Neural progenitor cell (in vitro differentiated cells): ENCODE data around the gene USP48. TPM values are rescaled to one million over a fixed set of nuclear protein-coding genes. Genes with fewer than 3 reads are reported as not detected.

Experiments used
- DNase-seq: peaks from one replicate; pipeline ENCODE4 v3.0.0-alpha.2; 2016; ENCODE audit warnings: low spot score
- H2AFZ ChIP-seq: fragments of 200-600 bp; sonication (generic); replicated peaks from 2 replicates; pipeline ENCODE4 v1.6.1; 2016; ENCODE audit warnings: antibody characterized with exemption
- H3F3A ChIP-seq: fragments of 200-600 bp; sonication (generic); 2 replicates; pipeline ENCODE4 v1.6.1; 2016; ENCODE audit warnings: antibody characterized with exemption, low read depth
- H3K27ac ChIP-seq: fragments of 200-600 bp; sonication (generic); 2 replicates; pipeline ENCODE4 v1.5.1; 2016; ENCODE audit warnings: mild to moderate bottlenecking
- H3K27me3 ChIP-seq: fragments of 200-600 bp; sonication (generic); 2 replicates; pipeline ENCODE4 v1.6.1; 2016; ENCODE audit warnings: mild to moderate bottlenecking, moderate library complexity
- H3K36me3 ChIP-seq: fragments of 200-600 bp; sonication (generic); 2 replicates; pipeline ENCODE4 v1.5.1; 2016
- H3K4me1 ChIP-seq: fragments of 200-600 bp; sonication (generic); 2 replicates; pipeline ENCODE4 v1.6.1; 2016; ENCODE audit warnings: mixed run types
- H3K4me2 ChIP-seq: fragments of 200-600 bp; sonication (generic); 2 replicates; pipeline ENCODE4 v1.6.1; 2016
- H3K4me3 ChIP-seq: fragments of 200-600 bp; sonication (generic); 2 replicates; pipeline ENCODE4 v1.5.1; 2016
- H3K79me2 ChIP-seq: fragments of 200-600 bp; sonication (generic); 2 replicates; pipeline ENCODE4 v1.6.1; 2016; ENCODE audit warnings: low read depth
- H3K9ac ChIP-seq: fragments of 200-600 bp; sonication (generic); 2 replicates; pipeline ENCODE4 v1.6.1; 2016
- H3K9me3 ChIP-seq: fragments of 200-600 bp; sonication (generic); 2 replicates; pipeline ENCODE4 v1.5.1; 2016; ENCODE audit warnings: low read depth
- H4K20me1 ChIP-seq: fragments of 200-600 bp; sonication (generic); 2 replicates; pipeline ENCODE4 v1.6.1; 2016; ENCODE audit warnings: low read depth
- H3K27ac Mint-ChIP-seq: 3 replicates; pipeline ENCODE4 v1.8.0; 2021; ENCODE audit warnings: mixed read lengths
- H3K27me3 Mint-ChIP-seq: 2 replicates; pipeline ENCODE4 v1.8.0; 2022; ENCODE audit warnings: low read depth, mild to moderate bottlenecking, inconsistent platforms, moderate library complexity, mixed read lengths; ENCODE audit not compliant: insufficient read depth
- H3K36me3 Mint-ChIP-seq: 3 replicates; pipeline ENCODE4 v1.8.0; 2021; ENCODE audit warnings: mixed read lengths
- H3K4me1 Mint-ChIP-seq: 3 replicates; pipeline ENCODE4 v1.8.0; 2021; ENCODE audit warnings: mixed read lengths
- H3K4me3 Mint-ChIP-seq: 3 replicates; pipeline ENCODE4 v1.8.0; 2021; ENCODE audit warnings: mild to moderate bottlenecking, moderate library complexity, mixed read lengths
- H3K9me3 Mint-ChIP-seq: 3 replicates; pipeline ENCODE4 v1.8.0; 2020; ENCODE audit warnings: mixed read lengths
- EZH2 ChIP-seq: fragments of 200-600 bp; sonication (generic); IDR thresholded peaks from 2 replicates; pipeline ENCODE4 v1.6.1; 2017; ENCODE audit warnings: antibody characterized with exemption, mild to moderate bottlenecking, moderate library complexity
- EZH2phosphoT487 ChIP-seq: fragments of 200-600 bp; sonication (generic); IDR thresholded peaks from 2 replicates; pipeline ENCODE4 v1.6.1; 2017; ENCODE audit warnings: antibody characterized with exemption
- total RNA-seq: library from RNA; depleted of rRNA; stranded (reverse); fragments of >200 nt; gene quantifications from 2 replicates; pipeline ENCODE4 v1.2.3, GENCODE V29; 2015; ENCODE audit warnings: low replicate concordance
- TF ChIP-seq, protein P1 (sequence below): fragments of 200-600 bp; sonication (generic); IDR thresholded peaks from 2 replicates; pipeline ENCODE4 v1.5.1; 2017; ENCODE audit warnings: antibody characterized with exemption, mild to moderate bottlenecking

The USP48 gene
- total RNA-seq, 1 donor from 2014 or later: 50.3 TPM

DNA sequence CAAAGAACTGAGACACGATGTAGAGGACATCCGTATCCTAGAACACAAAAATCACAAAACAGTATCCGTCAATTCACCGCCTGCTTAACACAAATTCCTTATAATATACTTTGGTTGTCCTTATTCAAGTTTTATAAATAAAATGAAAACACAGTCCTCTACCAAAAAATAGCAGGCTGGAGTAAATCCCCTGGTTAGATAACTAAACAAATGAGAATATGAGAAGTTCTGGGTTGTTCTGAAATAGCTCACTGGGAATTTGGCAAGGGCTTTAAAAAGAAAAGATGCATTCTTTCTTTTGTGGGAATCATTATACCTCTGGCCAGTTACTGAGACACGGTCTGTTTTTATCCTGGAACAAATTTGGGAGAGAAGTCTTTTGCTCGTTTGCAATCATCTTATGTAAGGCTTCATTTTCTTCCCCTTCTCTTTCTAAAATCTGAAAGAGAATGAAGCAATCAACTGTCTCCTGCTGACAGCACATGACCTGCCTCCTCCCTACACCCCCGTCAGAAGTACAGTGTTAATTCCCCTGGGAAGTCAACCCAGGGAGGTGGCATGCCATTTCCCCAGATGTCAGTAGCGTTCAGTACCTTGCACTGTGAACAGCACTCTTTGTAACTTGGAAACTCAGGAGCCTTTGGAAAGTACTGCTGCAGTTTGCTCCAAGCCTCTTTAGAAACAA, 76.7 kb downstream of the USP48 start:
- H3K27me3 ChIP-seq: no peaks in the 10 kb centered on the region
- H3K27ac ChIP-seq: peak overlapping the region; percentile 82
- no peak overlapping the region for H2AFZ ChIP-seq
- H3K4me1 Mint-ChIP-seq: peaks cover 4% of the 10 kb centered on the region
- H3K4me3 Mint-ChIP-seq: no peak overlapping the region
- H3K27me3 Mint-ChIP-seq: no peaks in the 10 kb centered on the region
- peaks cover 28% of the 10 kb centered on the region for H3K4me1 ChIP-seq
- no peak overlapping the region for H3K9ac ChIP-seq
- H3K4me2 ChIP-seq: peak overlapping the region; percentile 47
- H3F3A ChIP-seq: peaks cover 30% of the 10 kb centered on the region
- H3K9me3 ChIP-seq: no peaks in the 10 kb centered on the region
- H3K4me3 ChIP-seq: no peak overlapping the region
- peaks cover 10% of the 10 kb centered on the region for H3K36me3 Mint-ChIP-seq
- H3K9me3 Mint-ChIP-seq: no peaks in the 10 kb centered on the region
- TF ChIP-seq EZH2 (no peak), EZH2phosphoT487 (no peak)
- TF ChIP-seq, protein P1, sequence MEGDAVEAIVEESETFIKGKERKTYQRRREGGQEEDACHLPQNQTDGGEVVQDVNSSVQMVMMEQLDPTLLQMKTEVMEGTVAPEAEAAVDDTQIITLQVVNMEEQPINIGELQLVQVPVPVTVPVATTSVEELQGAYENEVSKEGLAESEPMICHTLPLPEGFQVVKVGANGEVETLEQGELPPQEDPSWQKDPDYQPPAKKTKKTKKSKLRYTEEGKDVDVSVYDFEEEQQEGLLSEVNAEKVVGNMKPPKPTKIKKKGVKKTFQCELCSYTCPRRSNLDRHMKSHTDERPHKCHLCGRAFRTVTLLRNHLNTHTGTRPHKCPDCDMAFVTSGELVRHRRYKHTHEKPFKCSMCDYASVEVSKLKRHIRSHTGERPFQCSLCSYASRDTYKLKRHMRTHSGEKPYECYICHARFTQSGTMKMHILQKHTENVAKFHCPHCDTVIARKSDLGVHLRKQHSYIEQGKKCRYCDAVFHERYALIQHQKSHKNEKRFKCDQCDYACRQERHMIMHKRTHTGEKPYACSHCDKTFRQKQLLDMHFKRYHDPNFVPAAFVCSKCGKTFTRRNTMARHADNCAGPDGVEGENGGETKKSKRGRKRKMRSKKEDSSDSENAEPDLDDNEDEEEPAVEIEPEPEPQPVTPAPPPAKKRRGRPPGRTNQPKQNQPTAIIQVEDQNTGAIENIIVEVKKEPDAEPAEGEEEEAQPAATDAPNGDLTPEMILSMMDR: no peak
- peak; percentile 71 for DNase-seq
- peaks cover 20% of the 10 kb centered on the region for H4K20me1 ChIP-seq
- H3K36me3 ChIP-seq: no peaks in the 10 kb centered on the region
- H3K79me2 ChIP-seq: no peaks in the 10 kb centered on the region
- no peak overlapping the region for H3K27ac Mint-ChIP-seq

DNA sequence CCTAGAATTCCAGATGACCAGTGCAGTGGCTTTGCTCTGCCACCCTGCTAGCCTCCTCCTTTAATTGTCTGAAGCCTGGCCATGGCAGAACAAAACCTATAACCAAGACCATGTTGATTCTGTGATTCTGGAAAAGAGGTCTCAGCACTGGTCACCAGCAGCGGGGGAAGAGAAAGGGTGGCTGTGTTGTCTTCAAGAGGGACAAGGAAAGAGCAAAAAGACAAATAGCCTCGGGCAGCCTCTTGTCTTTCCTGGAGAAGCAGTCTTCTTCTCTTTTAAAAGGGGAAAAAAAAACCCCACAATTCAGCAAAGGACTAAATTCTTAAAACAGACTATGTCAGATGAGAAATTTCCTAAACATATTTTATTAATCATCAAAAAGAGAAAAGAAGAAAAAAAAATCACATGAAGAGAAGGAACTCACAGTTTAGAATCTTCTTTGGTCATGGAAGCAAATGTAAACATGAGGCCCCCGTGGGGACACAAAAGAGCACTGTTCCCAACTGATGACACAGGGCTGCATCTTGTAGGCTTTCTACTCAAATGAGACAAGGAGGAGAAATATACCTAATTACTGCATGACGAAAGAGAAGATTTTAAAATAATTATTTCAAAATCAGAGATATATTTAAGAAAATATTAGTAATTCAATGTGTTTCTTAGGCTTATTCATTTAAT, 77.5 kb downstream of the USP48 start:
- Histone ChIP-seq H3K4me3 (no peak overlapping the region), H3K4me1 (peaks cover 25% of the 10 kb centered on the region), H4K20me1 (peaks cover 17% of the 10 kb centered on the region), H3K79me2 (no peaks in the 10 kb centered on the region), H3K9ac (no peak overlapping the region), H3F3A (peaks cover 27% of the 10 kb centered on the region), H3K27me3 (no peaks in the 10 kb centered on the region), H3K36me3 (no peaks in the 10 kb centered on the region), H2AFZ (no peak overlapping the region), H3K4me2 (peak overlapping the region; percentile 47), H3K9me3 (no peaks in the 10 kb centered on the region), H3K27ac (peak overlapping the region; percentile 82)
- TF ChIP-seq EZH2phosphoT487 (no peak), EZH2 (no peak)
- TF ChIP-seq, protein P1: no peak
- Mint-ChIP-seq H3K36me3 (peaks cover 12% of the 10 kb centered on the region), H3K27ac (no peak overlapping the region), H3K4me3 (no peak overlapping the region), H3K9me3 (no peaks in the 10 kb centered on the region), H3K27me3 (no peaks in the 10 kb centered on the region), H3K4me1 (peaks cover 4% of the 10 kb centered on the region)
- no peak for DNase-seq

DNA sequence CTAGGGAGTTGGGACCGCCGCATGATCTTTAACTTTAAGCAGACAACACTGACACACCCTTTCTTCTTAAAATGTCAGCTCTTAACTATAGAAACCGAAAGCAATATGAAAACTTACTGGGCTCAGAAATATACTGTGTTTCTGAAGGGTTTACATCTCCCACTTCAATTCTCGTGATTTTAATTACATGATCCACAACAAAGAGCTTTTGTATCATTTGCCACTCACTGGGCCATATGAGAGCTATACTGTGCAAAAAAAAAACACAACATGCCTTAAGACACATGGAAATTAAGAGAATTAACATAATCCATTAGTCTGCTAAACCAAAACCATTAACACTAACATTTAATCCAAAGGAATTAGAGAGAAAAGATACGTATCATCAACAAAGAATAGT, 78.8 kb downstream of the USP48 start:
- H3K9ac ChIP-seq: no peak overlapping the region
- H3F3A ChIP-seq: peaks cover 27% of the 10 kb centered on the region
- no peak overlapping the region for H3K27ac ChIP-seq
- peaks cover 17% of the 10 kb centered on the region for H4K20me1 ChIP-seq
- Mint-ChIP-seq H3K27me3 (no peaks in the 10 kb centered on the region), H3K36me3 (peaks cover 19% of the 10 kb centered on the region), H3K27ac (no peak overlapping the region), H3K4me1 (peaks cover 4% of the 10 kb centered on the region), H3K9me3 (no peaks in the 10 kb centered on the region), H3K4me3 (no peak overlapping the region)
- TF ChIP-seq EZH2phosphoT487 (no peak), EZH2 (no peak)
- TF ChIP-seq, protein P1: no peak
- peaks cover 25% of the 10 kb centered on the region for H3K4me1 ChIP-seq
- no peak overlapping the region for H2AFZ ChIP-seq
- H3K36me3 ChIP-seq: no peaks in the 10 kb centered on the region
- DNase-seq: no peak
- H3K4me3 ChIP-seq: no peak overlapping the region
- no peak overlapping the region for H3K4me2 ChIP-seq
- no peaks in the 10 kb centered on the region for H3K79me2 ChIP-seq
- no peaks in the 10 kb centered on the region for H3K27me3 ChIP-seq
- H3K9me3 ChIP-seq: no peaks in the 10 kb centered on the region
